Left lung (tissue), 10 donors: ENCODE data around the gene MAN1A1. TPM values are rescaled to one million over a fixed set of nuclear protein-coding genes. Genes with fewer than 3 reads are reported as not detected.

ENCODE experiments used
- ATAC-seq: fragments of 200-7000 bp; cut with Tn5 transposase; one replicate; pipeline ENCODE4 v1.9.1; 2020; ENCODE audit warnings: moderate library complexity
- DNase-seq, 4 donors: peaks; one replicate each; pipeline ENCODE4 v3.0.0-alpha.2; 2013 to 2020
- H3K27ac ChIP-seq, 2 donors: fragments of 200-600 bp; sonication (generic) in 1 of 2; one replicate each; pipeline versions ENCODE4 v1.5.0 to v1.8.0; 2020 to 2021
- H3K27me3 ChIP-seq, 2 donors: fragments of 200-600 bp; sonication (generic) in 1 of 2; one replicate each; pipeline versions ENCODE4 v1.5.0 to v1.8.0; 2020 to 2021
- H3K36me3 ChIP-seq, 2 donors: fragments of 200-600 bp; sonication (generic) in 1 of 2; one replicate each; pipeline versions ENCODE4 v1.5.0 to v1.8.0; 2020 to 2021
- H3K4me1 ChIP-seq, 2 donors: fragments of 200-600 bp; one replicate each; pipeline ENCODE4 v1.8.0; 2021
- H3K4me3 ChIP-seq, 2 donors: fragments of 200-600 bp; sonication (generic) in 1 of 2; one replicate each; pipeline versions ENCODE4 v1.5.0 to v1.8.0; 2020 to 2021; ENCODE audit warnings: mild to moderate bottlenecking in 1 of 2
- H3K9me3 ChIP-seq, 2 donors: fragments of 200-600 bp; sonication (generic) in 1 of 2; one replicate each; pipeline versions ENCODE4 v1.5.0 to v1.8.0; 2020 to 2021
- intact Hi-C, 2 donors: fragments of 100-400 bp; cut with DNase I; formaldehyde crosslinking; loops; one replicate each; pipeline versions ENCODE4 v1.11.2 to v1.14.2; 2022
- polyA plus RNA-seq, 6 donors: library from polyadenylated mRNA; unstranded; fragments of 120-200 nt; gene quantifications; one replicate each; pipeline ENCODE4 v1.2.1, GENCODE V29; 2013; ENCODE audit not compliant: insufficient read length in 6 of 6
- total RNA-seq, 2 donors: library from RNA; stranded (reverse); fragmentation: NEBNext Ultra II Directional; extraction: Animal tissue kit (Norgen Biotek cat#: 25700); gene quantifications; one replicate each; pipeline ENCODE4 v1.2.1, GENCODE V29; 2021
- TF ChIP-seq, protein P1 (sequence below), 2 donors: fragments of 200-600 bp; sonication (generic) in 1 of 2; IDR thresholded peaks; one replicate each; pipeline versions ENCODE4 v1.5.0 to v1.8.0; 2021; ENCODE audit warnings: antibody characterized with exemption in 2 of 2
- donor health status: DM: no; HTN: yes; CAD: no.
- donor health status: DM: no; HTN: no; CAD: no.

MAN1A1 gene
- total and polyA plus RNA-seq, 8 donors: 49.6 to 76.6 (median 58.1) TPM

- peaks cover 7 to 32% of the 10 kb centered on the region in 2 donors for H3K4me1 ChIP-seq
- no peaks in the 10 kb centered on the region for H3K9me3 ChIP-seq
- ATAC-seq: no peak
- intact Hi-C loops: no loop called here
- TF ChIP-seq, protein P1, sequence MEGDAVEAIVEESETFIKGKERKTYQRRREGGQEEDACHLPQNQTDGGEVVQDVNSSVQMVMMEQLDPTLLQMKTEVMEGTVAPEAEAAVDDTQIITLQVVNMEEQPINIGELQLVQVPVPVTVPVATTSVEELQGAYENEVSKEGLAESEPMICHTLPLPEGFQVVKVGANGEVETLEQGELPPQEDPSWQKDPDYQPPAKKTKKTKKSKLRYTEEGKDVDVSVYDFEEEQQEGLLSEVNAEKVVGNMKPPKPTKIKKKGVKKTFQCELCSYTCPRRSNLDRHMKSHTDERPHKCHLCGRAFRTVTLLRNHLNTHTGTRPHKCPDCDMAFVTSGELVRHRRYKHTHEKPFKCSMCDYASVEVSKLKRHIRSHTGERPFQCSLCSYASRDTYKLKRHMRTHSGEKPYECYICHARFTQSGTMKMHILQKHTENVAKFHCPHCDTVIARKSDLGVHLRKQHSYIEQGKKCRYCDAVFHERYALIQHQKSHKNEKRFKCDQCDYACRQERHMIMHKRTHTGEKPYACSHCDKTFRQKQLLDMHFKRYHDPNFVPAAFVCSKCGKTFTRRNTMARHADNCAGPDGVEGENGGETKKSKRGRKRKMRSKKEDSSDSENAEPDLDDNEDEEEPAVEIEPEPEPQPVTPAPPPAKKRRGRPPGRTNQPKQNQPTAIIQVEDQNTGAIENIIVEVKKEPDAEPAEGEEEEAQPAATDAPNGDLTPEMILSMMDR (IDR thresholded peaks at IDR 0.05): no peak
- H3K4me3 ChIP-seq: no peak overlapping the region
- no peaks in the 10 kb centered on the region for H3K36me3 ChIP-seq
- no peaks in the 10 kb centered on the region for H3K27me3 ChIP-seq
- H3K27ac ChIP-seq: no peak overlapping the region
- no peak for DNase-seq
Measured at GRCh38 chr6:119318176-119318575, 31.4 kb downstream of the MAN1A1 start.

DNA sequence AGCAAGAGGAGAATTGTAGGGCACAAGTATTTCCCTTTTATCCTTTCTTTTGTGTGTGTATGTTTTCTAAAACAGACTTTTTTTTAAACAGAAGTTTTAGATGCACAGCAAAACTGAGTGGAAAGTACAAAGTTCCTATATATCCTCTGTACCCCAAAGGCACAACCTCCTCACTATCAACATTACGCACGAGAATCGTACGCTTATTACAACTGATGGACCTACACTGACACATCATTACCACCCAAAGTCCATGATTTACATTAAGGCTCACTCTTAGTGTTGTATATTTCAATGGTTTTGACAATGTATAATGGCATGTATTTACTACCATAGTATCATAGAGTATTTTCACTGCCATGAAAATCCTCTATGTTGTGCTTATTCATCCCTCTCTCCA is 32.6 kb downstream of the MAN1A1 start:
- Histone ChIP-seq H3K9me3 (no peaks in the 10 kb centered on the region), H3K4me3 (no peak overlapping the region), H3K4me1 (peaks cover 10 to 44% of the 10 kb centered on the region in 2 donors), H3K27ac (no peak overlapping the region), H3K27me3 (no peaks in the 10 kb centered on the region), H3K36me3 (no peaks in the 10 kb centered on the region)
- TF ChIP-seq, protein P1 (IDR thresholded peaks at IDR 0.05): no peak
- intact Hi-C loops: no loop called here
- ATAC-seq (no peak), DNase-seq (no peak)

- ATAC-seq (peak; percentile 48), DNase-seq (peak in 1 of 4 donors; percentile 14)
- H3K27me3 ChIP-seq: no peaks in the 10 kb centered on the region
- no peaks in the 10 kb centered on the region for H3K9me3 ChIP-seq
- H3K36me3 ChIP-seq: no peaks in the 10 kb centered on the region
- no peak overlapping the region for H3K4me3 ChIP-seq
- peak overlapping the region; percentile 26 to 76 for H3K27ac ChIP-seq
- TF ChIP-seq, protein P1 (IDR thresholded peaks at IDR 0.05): no peak
- intact Hi-C loops: no loop called here
- peaks cover 10 to 65% of the 10 kb centered on the region in 2 donors for H3K4me1 ChIP-seq
Measured at GRCh38 chr6:119314885-119315272, 34.7 kb downstream of the MAN1A1 start.

GRCh38 chr6:119313937-119314884 is 35.4 kb downstream of the MAN1A1 start:
- no peak for DNase-seq
- Histone ChIP-seq H3K4me1 (peaks cover 10 to 72% of the 10 kb centered on the region in 2 donors), H3K27me3 (no peaks in the 10 kb centered on the region), H3K27ac (peak overlapping the region; percentile 26 to 76), H3K9me3 (no peaks in the 10 kb centered on the region), H3K4me3 (no peak overlapping the region), H3K36me3 (no peaks in the 10 kb centered on the region)
- intact Hi-C loops: no loop called here
- TF ChIP-seq, protein P1 (IDR thresholded peaks at IDR 0.05): no peak
- peak; percentile 41 for ATAC-seq

GRCh38 chr6:119312875-119313338 is 36.7 kb downstream of the MAN1A1 start:
- ATAC-seq: peak; percentile 59
- Histone ChIP-seq H3K27ac (peak overlapping the region in 1 of 2 donors; percentile 76), H3K36me3 (no peaks in the 10 kb centered on the region), H3K4me1 (peaks cover 10 to 79% of the 10 kb centered on the region in 2 donors), H3K9me3 (no peaks in the 10 kb centered on the region), H3K27me3 (no peaks in the 10 kb centered on the region), H3K4me3 (no peak overlapping the region)
- intact Hi-C loops: no loop called here
- TF ChIP-seq, protein P1 (IDR thresholded peaks at IDR 0.05): no peak
- no peak for DNase-seq
